Activated CD4-positive, alpha-beta T cell treated with anti-CD3 and anti-CD28 coated beads for 4 hours (primary cell): ENCODE data around the gene PIP5K1A.
"Not testable (repeated sequence)": the region's sequence is repeated elsewhere in the genome, so short reads cannot be mapped to it uniquely, and the experiment has no call there.

Experiments used
- DNase-seq, 2 donors: peaks; one replicate each; pipeline ENCODE4 v3.0.0-alpha.2; 2020

Gene PIP5K1A

GRCh38 chr1:151192047-151192446, 6.3 kb upstream of the PIP5K1A start:
- no peak for DNase-seq

- no peak for DNase-seq
Measured at GRCh38 chr1:151193304-151193703, 5.0 kb upstream of the PIP5K1A start.

GRCh38 chr1:151193856-151194255, 4.5 kb upstream of the PIP5K1A start:
- DNase-seq: no peak

GRCh38 chr1:151194894-151195594, 3.3 kb upstream of the PIP5K1A start:
- DNase-seq: peak; percentile 14 to 18

- DNase-seq: peak; percentile 47 to 65
Measured at GRCh38 chr1:151196292-151196800, 2.0 kb upstream of the PIP5K1A start.

GRCh38 chr1:151197863-151198253, 494 bp upstream of the PIP5K1A start:
- no peak for DNase-seq

GRCh38 chr1:151199873-151200581, 1.7 kb downstream of the PIP5K1A start:
- DNase-seq: peak; percentile 21 to 34

GRCh38 chr1:151205381-151205965, 7.1 kb downstream of the PIP5K1A start:
- DNase-seq: not testable (repeated sequence)

GRCh38 chr1:151210830-151211229, 12.5 kb downstream of the PIP5K1A start:
- DNase-seq: no peak

GRCh38 chr1:151211972-151212705, 13.8 kb downstream of the PIP5K1A start:
- no peak for DNase-seq

- no peak for DNase-seq
Measured at GRCh38 chr1:151213560-151213959, 15.2 kb downstream of the PIP5K1A start.

- no peak for DNase-seq
Measured at GRCh38 chr1:151221616-151222015, 23.3 kb downstream of the PIP5K1A start.

GRCh38 chr1:151222130-151222529, 23.8 kb downstream of the PIP5K1A start:
- DNase-seq: no peak

GRCh38 chr1:151235235-151235634, 36.9 kb downstream of the PIP5K1A start:
- no peak for DNase-seq

GRCh38 chr1:151237678-151238466, 39.5 kb downstream of the PIP5K1A start:
- DNase-seq: no peak

GRCh38 chr1:151238467-151238739, 40.1 kb downstream of the PIP5K1A start:
- no peak for DNase-seq

- no peak for DNase-seq
Measured at GRCh38 chr1:151242442-151242841, 44.1 kb downstream of the PIP5K1A start.

GRCh38 chr1:151243683-151244216, 45.4 kb downstream of the PIP5K1A start:
- DNase-seq: no peak

- DNase-seq: no peak
Measured at GRCh38 chr1:151246786-151247185, 48.4 kb downstream of the PIP5K1A start.

GRCh38 chr1:151251656-151252470, 53.5 kb downstream of the PIP5K1A start:
- peak; percentile 67 to 68 for DNase-seq
